Activated T-cell treated with anti-CD3 and anti-CD28 coated beads, Interleukin-2, amount 50 U/mL, for 24 hours (primary cell): ENCODE results near the gene KIF17.
"Not testable (repeated sequence)": the region's sequence is repeated elsewhere in the genome, so short reads cannot be mapped to it uniquely, and the experiment has no call there.

Experiments
- DNase-seq: peaks from one replicate; pipeline ENCODE4 v3.0.0-alpha.2; 2020
- H3K27ac Mint-ChIP-seq: 2 replicates; pipeline ENCODE4 v1.8.0; 2020; ENCODE audit warnings: mild to moderate bottlenecking, mixed read lengths
- H3K27me3 Mint-ChIP-seq: 2 replicates; pipeline ENCODE4 v1.8.0; 2020; ENCODE audit warnings: mixed read lengths
- H3K36me3 Mint-ChIP-seq: 2 replicates; pipeline ENCODE4 v1.8.0; 2020; ENCODE audit warnings: low read depth, mixed read lengths
- H3K4me1 Mint-ChIP-seq: 2 replicates; pipeline ENCODE4 v1.8.0; 2020; ENCODE audit warnings: low read depth, mixed read lengths
- H3K4me3 Mint-ChIP-seq: 2 replicates; pipeline ENCODE4 v1.8.0; 2020; ENCODE audit warnings: mild to moderate bottlenecking, moderate library complexity, mixed read lengths
- H3K9me3 Mint-ChIP-seq: 2 replicates; pipeline ENCODE4 v1.8.0; 2020; ENCODE audit warnings: mixed read lengths

KIF17 gene

DNA sequence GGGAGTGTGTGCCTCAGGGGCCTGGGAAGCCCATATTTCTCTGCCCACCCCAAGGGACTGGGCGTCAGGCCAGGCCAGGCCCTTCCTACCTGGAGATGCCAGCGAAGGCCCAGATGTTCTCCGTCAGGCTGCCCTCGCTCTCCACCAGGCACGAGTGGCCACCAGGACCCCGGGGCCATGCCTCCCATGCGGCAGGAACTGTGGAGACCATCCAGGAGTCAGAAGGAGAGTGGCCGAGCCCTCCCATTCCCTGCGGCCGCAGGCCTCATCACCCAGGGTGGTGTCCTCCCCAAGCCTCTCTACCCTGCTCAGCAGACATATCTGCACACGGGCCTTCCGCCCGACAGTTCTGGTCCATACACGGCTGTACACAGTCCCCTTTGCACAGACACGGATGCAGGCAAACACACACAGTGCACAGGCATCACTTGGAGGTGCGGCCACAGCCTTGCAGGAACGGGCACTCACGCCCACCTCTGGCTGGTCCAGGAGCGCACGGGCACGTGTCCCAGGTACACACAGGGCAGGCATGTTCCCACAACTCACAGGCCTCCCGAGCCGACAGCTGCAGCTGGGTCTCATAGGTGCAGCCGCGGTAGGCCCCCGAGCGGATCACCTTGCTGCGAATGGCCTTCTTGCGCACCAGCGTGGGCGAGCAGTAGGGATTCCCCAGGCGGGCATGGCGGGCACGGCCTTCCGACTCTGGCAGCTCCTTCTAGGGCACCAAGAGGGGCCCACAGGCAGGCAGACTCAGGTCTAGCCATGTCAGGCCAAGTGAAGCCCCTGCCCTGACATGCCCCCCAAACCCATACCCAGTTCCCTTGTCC lies 5.9 kb upstream of the KIF17 start:
- H3K4me1 Mint-ChIP-seq = peaks cover 1% of the 10 kb centered on the region
- no peaks in the 10 kb centered on the region for H3K36me3 Mint-ChIP-seq
- H3K4me3 Mint-ChIP-seq = no peak overlapping the region
- peak; percentile 22 for DNase-seq
- H3K27me3 Mint-ChIP-seq = peaks cover 21% of the 10 kb centered on the region
- H3K27ac Mint-ChIP-seq = no peak overlapping the region
- no peaks in the 10 kb centered on the region for H3K9me3 Mint-ChIP-seq

DNA sequence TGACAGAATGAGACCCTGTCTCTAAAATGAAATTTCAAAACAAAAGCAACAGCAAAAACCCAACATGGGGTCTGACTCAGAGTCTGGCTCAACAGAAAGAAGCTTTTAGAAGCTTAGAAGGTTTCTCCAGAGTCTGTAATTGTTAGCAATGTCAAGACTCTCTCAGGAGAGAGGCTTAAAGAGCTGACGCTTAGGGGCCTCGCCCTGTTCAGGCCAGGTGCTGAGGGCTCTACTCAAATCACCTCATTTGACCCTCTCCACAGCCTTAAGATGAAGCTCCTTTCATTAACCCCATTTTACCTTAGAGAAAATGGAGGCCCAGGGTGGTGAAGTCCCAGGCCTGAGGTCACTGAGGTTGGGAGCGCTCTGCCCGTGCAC lies 5.3 kb upstream of the KIF17 start:
- no peaks in the 10 kb centered on the region for H3K9me3 Mint-ChIP-seq
- no peak for DNase-seq
- H3K27ac Mint-ChIP-seq = no peak overlapping the region
- H3K27me3 Mint-ChIP-seq = peaks cover 22% of the 10 kb centered on the region
- no peak overlapping the region for H3K4me3 Mint-ChIP-seq
- H3K36me3 Mint-ChIP-seq = no peaks in the 10 kb centered on the region
- peaks cover 2% of the 10 kb centered on the region for H3K4me1 Mint-ChIP-seq

DNA sequence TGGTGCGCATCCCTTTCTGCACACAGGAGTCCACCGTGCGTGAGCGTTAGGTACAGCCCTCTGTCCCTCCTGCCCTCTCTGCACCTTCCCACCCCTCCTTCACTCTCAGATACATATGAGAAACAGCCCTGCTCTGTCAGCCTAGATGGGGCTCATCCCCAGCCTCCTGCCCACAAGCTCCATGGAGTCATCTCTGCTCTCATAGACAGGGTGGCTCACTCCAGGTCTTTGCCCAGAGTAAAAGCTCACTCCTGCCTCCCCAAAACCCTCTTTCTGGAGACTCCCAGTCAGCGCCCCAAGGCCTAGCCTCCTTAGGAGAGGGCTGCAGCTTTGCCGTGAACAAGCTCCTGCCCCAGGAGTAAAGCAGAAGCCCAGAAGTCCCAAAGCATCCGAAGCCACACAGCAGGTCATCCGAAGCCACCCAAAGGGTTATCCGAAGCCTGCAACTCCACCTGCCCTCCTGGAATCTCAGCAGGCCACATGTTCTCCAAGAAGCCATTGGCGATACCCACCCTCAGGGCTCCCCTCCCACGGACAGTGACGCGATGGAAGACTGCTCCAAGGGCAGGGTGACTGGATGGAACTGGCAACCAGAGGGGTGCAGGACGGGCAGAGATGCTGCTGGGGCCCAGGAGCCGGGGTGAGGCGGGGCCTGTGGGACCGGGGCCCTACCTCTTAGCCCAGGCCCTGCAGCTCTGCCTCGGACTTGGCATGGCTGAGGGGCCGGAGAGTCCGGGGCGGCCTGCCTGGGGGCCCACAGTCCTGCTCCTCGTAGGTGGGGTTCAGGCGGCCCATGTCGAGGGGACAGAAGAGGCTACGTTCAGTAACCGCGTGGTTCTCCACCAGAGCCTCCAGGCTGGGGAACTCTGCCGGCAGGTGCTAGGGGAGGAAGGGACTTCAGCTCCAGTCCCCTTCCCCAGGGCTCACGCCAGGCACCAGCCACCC lies 3.6 kb upstream of the KIF17 start:
- H3K9me3 Mint-ChIP-seq = no peaks in the 10 kb centered on the region
- H3K36me3 Mint-ChIP-seq = no peaks in the 10 kb centered on the region
- no peak overlapping the region for H3K27ac Mint-ChIP-seq
- no peak overlapping the region for H3K4me3 Mint-ChIP-seq
- H3K27me3 Mint-ChIP-seq = peaks cover 30% of the 10 kb centered on the region
- peak; percentile 29 for DNase-seq
- peaks cover 10% of the 10 kb centered on the region for H3K4me1 Mint-ChIP-seq

DNA sequence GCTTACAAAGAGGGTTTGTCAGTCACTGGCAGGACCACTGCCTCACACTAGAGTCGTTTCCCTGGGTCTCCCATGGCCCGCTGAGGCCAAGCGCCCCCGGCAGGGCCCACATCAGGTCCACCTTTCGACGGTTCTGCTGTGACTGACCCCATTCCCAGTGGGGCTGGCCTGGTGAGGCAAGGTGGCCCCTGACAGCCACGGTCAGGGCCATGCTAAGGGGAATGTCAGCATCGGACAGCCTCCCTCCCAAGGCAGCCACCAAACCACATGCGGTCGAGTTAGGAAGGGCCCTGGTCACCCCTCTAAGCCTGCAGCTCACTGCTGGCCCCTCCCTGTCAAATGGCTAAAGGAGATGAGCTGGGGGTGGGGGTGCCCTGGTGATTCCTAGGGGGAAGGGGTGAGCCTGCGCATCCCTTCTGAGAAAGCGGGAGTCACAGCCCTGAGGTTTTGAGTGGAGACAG lies 2.9 kb upstream of the KIF17 start:
- no peak for DNase-seq
- Mint-ChIP-seq H3K36me3 (no peaks in the 10 kb centered on the region), H3K9me3 (no peaks in the 10 kb centered on the region), H3K4me1 (peaks cover 12% of the 10 kb centered on the region), H3K27ac (no peak overlapping the region), H3K4me3 (no peak overlapping the region), H3K27me3 (peaks cover 38% of the 10 kb centered on the region)

DNA sequence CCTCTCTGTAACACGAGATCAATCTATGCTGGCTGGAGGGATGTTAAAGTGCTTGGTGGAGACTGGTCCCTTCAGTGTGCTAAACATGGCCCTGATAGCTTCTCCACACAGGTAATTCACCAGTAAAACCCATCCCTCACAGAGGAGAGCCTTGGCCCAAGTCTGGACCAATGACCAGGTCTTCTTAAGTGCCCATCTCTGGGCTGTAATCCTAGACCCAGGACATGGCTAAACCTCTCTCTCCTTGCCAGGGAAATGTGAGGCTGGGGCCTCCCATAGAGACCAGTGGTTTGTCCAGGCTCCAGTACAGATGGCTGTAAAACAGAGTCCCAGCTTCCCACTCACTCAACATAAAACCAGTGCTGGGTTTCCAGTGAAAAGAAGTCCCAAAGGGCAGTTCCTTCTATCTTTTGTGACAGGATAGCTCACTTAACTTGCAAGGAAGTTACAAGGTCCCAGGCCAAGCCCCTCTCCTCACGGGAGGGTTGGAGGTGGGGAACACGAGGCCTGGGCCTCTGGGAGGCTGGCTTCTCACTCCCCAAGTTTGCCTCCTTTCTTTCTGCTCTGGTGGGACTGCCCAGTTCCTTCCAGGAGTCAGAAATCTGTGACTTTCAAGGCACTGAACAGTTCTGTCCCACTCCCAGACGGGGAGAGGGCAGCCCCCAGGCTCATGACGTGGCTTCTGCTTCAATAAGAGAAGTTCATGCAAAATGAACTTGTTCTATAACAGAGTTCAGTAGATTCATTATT lies 2.2 kb upstream of the KIF17 start:
- Mint-ChIP-seq H3K4me1 (peaks cover 12% of the 10 kb centered on the region), H3K9me3 (no peaks in the 10 kb centered on the region), H3K27me3 (peaks cover 44% of the 10 kb centered on the region), H3K27ac (no peak overlapping the region), H3K4me3 (no peak overlapping the region), H3K36me3 (no peaks in the 10 kb centered on the region)
- DNase-seq = peak; percentile 28

DNA sequence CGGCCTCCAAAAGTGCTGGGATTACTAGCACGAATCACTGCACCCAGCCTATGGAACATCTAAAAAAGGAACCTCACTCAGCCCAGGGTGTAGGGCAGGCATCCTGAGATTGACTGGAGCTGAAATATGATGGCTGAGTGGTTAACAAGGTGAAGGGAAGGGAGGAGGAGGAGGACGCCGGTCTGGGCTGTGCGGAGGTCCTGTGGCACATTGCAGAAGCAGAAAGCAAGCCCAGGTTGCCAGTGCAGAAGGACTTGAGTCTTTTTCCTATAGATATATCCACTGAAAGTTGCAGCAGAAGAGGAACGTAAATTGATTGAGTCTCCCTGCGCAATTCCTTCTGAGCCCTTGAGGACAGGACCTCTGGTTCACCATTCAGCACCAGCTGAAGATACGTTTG lies 1.5 kb upstream of the KIF17 start:
- Mint-ChIP-seq H3K9me3 (no peaks in the 10 kb centered on the region), H3K4me1 (peaks cover 12% of the 10 kb centered on the region), H3K27me3 (peaks cover 47% of the 10 kb centered on the region), H3K36me3 (no peaks in the 10 kb centered on the region), H3K27ac (no peak overlapping the region), H3K4me3 (no peak overlapping the region)
- DNase-seq = peak; percentile 18

DNA sequence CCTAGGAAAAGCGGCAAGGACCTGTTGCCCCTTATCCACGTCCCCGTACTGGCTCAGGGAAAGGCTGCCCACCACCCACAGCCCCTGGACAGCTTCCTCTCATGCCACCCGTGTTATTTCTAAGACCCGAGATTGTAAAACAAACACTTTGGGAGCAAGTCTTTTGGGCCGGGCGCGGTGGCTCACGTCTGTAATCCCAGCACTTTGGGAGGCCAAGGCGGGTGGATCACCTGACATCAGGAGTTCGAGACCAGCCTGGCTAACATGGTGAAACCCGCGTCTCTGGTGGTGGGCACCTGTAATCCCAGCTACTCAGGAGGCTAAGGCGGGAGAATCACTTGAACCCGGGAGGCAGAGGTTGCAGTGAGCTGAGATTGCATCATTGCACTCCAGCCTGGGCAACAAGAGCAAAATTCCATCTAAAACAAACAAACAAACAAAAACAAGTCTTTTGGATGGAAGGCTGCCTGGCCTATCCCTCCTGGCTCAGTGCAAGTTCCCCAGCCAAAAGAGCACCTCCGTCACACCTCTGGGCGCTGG lies 606 bp upstream of the KIF17 start:
- peak; percentile 27 for DNase-seq
- H3K4me3 Mint-ChIP-seq = peak overlapping the region; percentile 38
- not testable (repeated sequence) for H3K27ac Mint-ChIP-seq, H3K9me3 Mint-ChIP-seq, H3K36me3 Mint-ChIP-seq
- H3K4me1 Mint-ChIP-seq = peaks cover 12% of the 10 kb centered on the region
- H3K27me3 Mint-ChIP-seq = peaks cover 51% of the 10 kb centered on the region

DNA sequence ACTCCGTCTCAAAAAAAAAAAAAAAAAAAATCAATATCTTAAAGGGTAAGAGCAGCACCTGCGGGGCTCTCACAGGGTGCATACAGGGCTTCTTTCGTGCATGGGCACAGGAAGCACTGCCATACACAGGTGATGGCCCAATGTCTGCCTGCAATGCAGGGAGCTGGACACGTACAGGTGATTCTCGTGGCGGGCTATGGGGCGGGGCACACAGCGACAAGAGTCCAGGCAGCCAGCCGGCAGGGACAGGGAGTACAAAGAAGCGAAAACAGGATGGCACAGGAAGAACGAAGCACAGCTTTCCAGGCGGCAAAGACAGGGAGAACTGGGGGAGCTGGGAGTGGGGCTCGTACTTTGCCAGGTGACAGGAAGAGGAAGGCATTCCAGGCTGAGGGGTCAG lies 1.6 kb downstream of the KIF17 start:
- Mint-ChIP-seq H3K9me3 (no peaks in the 10 kb centered on the region), H3K27ac (no peak overlapping the region), H3K4me1 (peaks cover 12% of the 10 kb centered on the region), H3K36me3 (no peaks in the 10 kb centered on the region), H3K27me3 (peaks cover 53% of the 10 kb centered on the region), H3K4me3 (no peak overlapping the region)
- no peak for DNase-seq

DNA sequence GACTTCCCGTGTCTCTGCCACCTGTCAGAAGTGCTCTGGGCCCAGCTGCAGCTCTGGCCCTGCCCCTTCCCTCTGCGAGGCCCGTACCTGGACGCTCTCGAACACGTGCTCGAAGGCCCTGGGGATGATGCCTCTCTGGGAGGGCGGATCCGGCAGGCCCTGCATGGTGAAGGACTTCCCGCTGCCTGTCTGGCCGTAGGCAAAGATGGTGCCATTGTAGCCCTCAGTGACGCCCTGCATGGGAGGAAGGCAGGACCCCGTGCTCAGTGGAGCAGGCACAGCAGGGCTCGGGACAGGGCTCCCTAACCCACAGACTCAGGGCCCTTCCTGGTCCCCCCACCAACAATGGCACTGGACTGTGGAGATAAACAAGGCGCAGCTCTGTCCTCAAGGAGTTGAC lies 2.4 kb downstream of the KIF17 start:
- Mint-ChIP-seq H3K9me3 (no peaks in the 10 kb centered on the region), H3K36me3 (no peaks in the 10 kb centered on the region), H3K27ac (no peak overlapping the region), H3K27me3 (peaks cover 53% of the 10 kb centered on the region), H3K4me1 (peaks cover 12% of the 10 kb centered on the region), H3K4me3 (no peak overlapping the region)
- no peak for DNase-seq

DNA sequence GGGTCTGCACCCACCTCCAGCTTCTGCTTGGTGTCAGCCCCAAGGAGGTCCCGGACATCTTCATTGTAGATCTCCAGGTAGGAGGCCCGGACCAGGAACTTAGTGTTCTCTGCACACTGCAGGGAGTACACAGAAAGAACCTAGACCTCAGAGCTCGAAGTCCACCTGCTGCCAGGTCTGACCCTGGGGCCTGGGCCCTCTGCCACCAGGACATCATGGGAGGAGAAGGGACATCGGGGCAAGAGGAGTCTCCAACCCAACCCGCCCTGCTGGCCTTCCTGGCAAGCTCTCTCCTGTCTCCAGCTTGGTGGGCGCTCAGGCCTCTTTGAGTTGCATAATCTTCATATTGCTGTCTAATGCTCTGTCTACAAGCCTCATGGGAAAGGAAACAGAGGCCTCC lies 4.4 kb downstream of the KIF17 start:
- Mint-ChIP-seq H3K9me3 (no peaks in the 10 kb centered on the region), H3K4me1 (peaks cover 10% of the 10 kb centered on the region), H3K4me3 (no peak overlapping the region), H3K27ac (no peak overlapping the region), H3K27me3 (peaks cover 38% of the 10 kb centered on the region), H3K36me3 (no peaks in the 10 kb centered on the region)
- no peak for DNase-seq

DNA sequence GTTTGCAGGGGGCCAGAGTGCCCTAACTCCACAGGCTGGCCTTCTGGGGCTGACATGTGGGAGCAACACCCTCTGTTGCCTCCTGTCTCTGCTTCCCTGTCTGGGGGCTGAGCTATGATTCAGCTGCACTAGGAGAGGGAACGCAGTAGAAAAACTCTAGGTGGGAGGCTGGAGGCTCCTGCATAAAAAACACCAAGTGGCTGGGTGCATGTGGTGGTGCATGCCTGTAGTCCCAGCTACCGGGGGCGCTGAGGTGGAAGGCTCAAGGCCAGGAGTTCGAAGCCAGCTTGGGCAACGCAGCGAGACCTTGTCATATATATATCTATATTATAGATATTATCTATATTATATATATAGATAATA lies 5.6 kb downstream of the KIF17 start:
- DNase-seq = no peak
- Mint-ChIP-seq H3K36me3 (no peaks in the 10 kb centered on the region), H3K9me3 (no peaks in the 10 kb centered on the region), H3K27ac (no peak overlapping the region), H3K4me1 (peaks cover 9% of the 10 kb centered on the region), H3K4me3 (no peak overlapping the region), H3K27me3 (peaks cover 34% of the 10 kb centered on the region)

DNA sequence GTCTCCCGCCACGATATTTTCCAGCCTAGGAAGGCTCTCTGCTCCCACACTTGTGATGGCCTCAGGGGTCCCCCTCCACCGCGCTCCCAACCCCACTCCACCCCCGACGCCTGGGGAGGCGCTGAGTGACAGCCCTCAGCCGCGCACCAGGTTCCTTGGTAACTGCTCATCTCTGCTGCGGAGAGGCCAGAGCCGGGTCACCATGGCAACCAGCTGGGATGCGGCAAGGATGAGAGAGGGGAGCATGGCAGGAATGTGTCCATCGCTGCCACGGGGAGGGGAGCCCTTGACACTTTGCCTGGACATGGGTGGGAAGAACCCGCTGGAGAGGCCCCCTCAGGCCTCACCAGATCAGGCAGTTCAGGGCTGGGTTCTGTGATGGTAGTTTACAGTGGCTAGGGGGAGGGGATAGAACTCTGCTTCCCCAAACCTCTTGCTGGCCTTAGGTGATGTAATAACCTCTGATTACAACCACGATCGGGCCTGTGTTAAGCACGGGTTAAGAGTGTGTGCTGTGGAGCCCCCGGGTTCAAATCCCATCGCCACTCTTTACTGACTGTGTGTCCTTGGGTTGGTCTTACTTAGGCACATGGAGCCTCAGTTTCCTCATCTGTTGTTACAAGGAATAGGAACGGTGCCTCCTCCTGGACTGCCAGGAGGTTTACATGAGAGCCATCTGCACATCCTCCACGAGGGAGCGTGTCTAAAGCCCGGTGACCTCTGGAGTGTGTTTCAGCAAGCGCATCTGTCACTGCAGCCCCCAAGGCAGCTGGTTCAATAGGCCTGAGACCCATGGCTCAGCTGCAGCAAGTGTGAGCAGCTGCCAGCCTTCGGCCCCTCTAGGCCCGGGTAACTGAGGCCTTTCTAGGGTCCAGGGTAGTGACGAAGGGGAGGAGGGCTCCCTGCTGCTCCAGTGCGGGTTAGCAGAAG lies 6.3 kb downstream of the KIF17 start:
- H3K9me3 Mint-ChIP-seq = no peaks in the 10 kb centered on the region
- no peak overlapping the region for H3K4me3 Mint-ChIP-seq
- DNase-seq = no peak
- H3K27ac Mint-ChIP-seq = no peak overlapping the region
- no peaks in the 10 kb centered on the region for H3K36me3 Mint-ChIP-seq
- peaks cover 29% of the 10 kb centered on the region for H3K27me3 Mint-ChIP-seq
- H3K4me1 Mint-ChIP-seq = peaks cover 4% of the 10 kb centered on the region

DNA sequence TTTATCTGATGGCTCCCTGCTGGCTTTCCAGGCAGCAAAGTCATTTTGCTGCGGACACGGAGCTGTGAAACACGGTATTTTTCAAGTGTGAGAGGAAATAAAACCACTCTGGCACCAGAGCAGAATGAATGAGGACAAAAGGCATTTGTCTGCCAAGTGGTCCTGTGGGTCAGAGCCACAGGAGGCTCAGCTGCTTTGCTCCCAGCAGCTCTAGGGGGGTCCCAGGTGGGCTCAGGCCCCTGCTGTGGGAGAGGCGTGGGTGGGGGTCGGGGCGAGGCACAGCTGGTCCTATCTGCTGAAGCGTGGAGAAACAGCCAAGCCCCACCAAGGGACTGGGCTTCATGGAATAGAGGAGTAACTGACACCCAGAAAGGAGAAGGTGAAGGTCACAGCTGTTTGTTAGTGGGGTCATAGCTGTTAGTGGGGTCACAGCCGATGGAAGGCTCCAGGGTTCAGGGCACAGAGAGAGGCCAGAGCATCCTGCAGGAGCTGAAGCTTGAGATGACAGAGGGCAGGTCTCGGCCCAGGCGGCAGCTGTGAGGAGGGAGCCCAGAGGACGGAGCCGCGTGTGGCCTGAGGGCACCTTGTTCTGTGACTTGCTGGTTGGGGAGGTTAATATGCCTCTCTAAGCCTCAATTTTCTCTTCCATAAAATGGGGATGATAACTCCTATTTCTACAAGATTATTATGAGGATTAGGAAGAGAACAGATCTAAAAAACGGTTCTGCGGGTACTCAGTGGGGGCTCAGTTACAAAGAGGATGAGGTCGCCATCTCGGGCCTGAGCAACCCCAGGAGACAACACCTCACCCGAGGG lies 7.1 kb downstream of the KIF17 start:
- H3K4me3 Mint-ChIP-seq = no peak overlapping the region
- H3K36me3 Mint-ChIP-seq = no peaks in the 10 kb centered on the region
- no peak for DNase-seq
- no peaks in the 10 kb centered on the region for H3K4me1 Mint-ChIP-seq
- no peaks in the 10 kb centered on the region for H3K9me3 Mint-ChIP-seq
- H3K27me3 Mint-ChIP-seq = peaks cover 20% of the 10 kb centered on the region
- no peak overlapping the region for H3K27ac Mint-ChIP-seq
